DND-41 (cell line): Measurements from ENCODE around the gene SHC2.

Experiments used
- ATAC-seq: fragments of 200-7000 bp; cut with Tn5 transposase; 3 replicates; pipeline ENCODE4 v1.9.1; 2021; ENCODE audit warnings: low read depth; ENCODE audit not compliant: insufficient read depth
- DNase-seq: peaks from one replicate; pipeline ENCODE4 v3.0.0-alpha.2; 2020
- H2AFZ ChIP-seq: 2 replicates; pipeline ENCODE4 v1.6.0; 2012; ENCODE audit warnings: low read depth, low read length
- H3K27ac ChIP-seq: 2 replicates; pipeline ENCODE4 v1.5.1; 2012; ENCODE audit warnings: low read length, inconsistent platforms
- H3K27me3 ChIP-seq: fragments of 200-600 bp; sonication (generic); 2 replicates; pipeline ENCODE4 v1.6.0; 2012; ENCODE audit warnings: low read length, mild to moderate bottlenecking, inconsistent platforms; ENCODE audit not compliant: insufficient read depth, poor library complexity
- H3K36me3 ChIP-seq: 2 replicates; pipeline ENCODE4 v1.5.1; 2012; ENCODE audit warnings: low read length, inconsistent platforms; ENCODE audit not compliant: insufficient read depth
- H3K4me1 ChIP-seq: 2 replicates; pipeline ENCODE4 v1.5.1; 2012; ENCODE audit warnings: mild to moderate bottlenecking, low read length; ENCODE audit not compliant: insufficient read depth
- H3K4me2 ChIP-seq: 2 replicates; pipeline ENCODE4 v1.6.0; 2012; ENCODE audit warnings: mild to moderate bottlenecking, moderate library complexity, low read length, inconsistent platforms; ENCODE audit not compliant: insufficient read depth
- H3K4me3 ChIP-seq, 2 experiments: fragments of 200-600 bp in 1 of 2; shearing (Covaris generic) in 1 of 2; 2 replicates each; pipeline ENCODE4 v1.5.1; 2012 to 2016; ENCODE audit warnings: inconsistent platforms in 2 of 2, low read length in 2 of 2, mild to moderate bottlenecking in 2 of 2, low read depth in 1 of 2, moderate library complexity in 1 of 2
- H3K79me2 ChIP-seq: 2 replicates; pipeline ENCODE4 v1.6.0; 2012; ENCODE audit warnings: low read length, inconsistent platforms; ENCODE audit not compliant: insufficient read depth
- H3K9ac ChIP-seq: 2 replicates; pipeline ENCODE4 v1.6.0; 2012; ENCODE audit warnings: low read depth, mild to moderate bottlenecking, inconsistent platforms, low read length, moderate library complexity
- H3K9me3 ChIP-seq: 2 replicates; pipeline ENCODE4 v1.5.1; 2012; ENCODE audit warnings: low read length, moderate library complexity, mild to moderate bottlenecking, inconsistent platforms; ENCODE audit not compliant: insufficient read depth, severe bottlenecking
- H4K20me1 ChIP-seq: 2 replicates; pipeline ENCODE4 v1.6.0; 2012; ENCODE audit warnings: low read length; ENCODE audit not compliant: insufficient read depth
- EZH2 ChIP-seq: IDR thresholded peaks from 3 replicates; pipeline ENCODE4 v1.6.1; 2012; ENCODE audit warnings: borderline replicate concordance, low read depth, mild to moderate bottlenecking, moderate library complexity, low read length, inconsistent platforms; ENCODE audit not compliant: severe bottlenecking
- TF ChIP-seq, protein P1 (sequence below): IDR thresholded peaks from 2 replicates; pipeline ENCODE4 v1.5.1; 2012; ENCODE audit warnings: borderline replicate concordance, low read length, moderate library complexity, mild to moderate bottlenecking; ENCODE audit not compliant: poor library complexity, severe bottlenecking; ENCODE audit errors: extremely low read depth

The SHC2 gene

DNA sequence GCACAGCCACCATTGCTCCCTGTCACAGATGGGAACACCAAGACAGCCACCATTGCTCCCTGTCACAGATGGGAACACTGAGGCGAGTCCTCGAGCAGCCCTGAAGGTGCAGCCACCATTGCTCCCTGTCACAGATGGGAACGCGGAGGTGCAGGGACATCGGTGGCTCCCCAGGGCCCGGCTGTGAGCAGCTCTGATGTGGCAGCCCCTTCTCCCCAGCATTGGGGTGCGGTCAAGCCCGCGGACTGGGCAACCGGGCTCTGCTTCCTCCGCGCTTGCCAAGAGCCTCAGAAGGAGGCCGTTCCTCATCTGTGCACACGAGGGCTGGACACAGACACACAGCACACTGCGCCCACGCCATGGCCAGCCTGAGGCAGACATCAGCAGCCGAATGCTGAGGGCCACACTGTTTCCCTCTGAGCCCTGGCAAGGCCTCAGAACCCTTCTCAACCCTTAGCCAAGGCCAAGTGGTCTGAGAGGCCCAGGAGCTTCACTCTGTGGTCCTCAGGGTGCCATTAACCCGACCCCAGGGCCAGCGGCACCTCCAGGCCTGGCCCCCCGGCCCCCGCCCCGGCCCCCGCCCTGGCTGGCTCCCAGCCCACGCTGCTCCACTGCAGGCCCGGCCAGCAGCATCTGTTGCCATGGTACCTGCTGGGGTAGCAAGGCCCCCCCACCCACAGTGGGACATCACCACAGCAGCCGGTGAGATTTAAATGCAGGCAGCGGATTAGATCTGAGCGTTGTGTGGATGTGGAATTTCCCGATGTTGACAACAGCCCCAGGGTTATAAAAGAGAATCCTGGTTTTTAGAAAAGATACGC is 70.2 kb downstream of the SHC2 start:
- Histone ChIP-seq H3K27me3 (no peaks in the 10 kb centered on the region), H3K9ac (no peak overlapping the region)

DNA sequence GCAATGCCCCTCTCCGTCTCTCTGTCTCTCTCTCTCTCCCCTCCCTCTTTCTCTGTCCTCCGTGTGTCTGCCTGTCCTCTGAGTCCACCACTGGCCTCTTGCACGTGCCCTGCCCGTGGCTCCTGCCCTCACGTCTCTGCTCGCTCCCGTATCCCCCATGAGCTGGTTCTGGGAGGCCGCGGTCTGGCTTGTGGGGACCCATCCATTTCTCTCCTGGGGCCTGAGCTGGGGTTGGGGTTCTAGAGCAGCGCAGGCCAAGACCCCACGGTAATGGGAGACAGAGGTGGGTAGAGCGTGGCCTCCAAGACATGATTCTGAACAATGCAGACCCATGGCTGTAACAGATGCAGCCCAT is 70.9 kb downstream of the SHC2 start:
- Histone ChIP-seq H4K20me1 (no peaks in the 10 kb centered on the region), H3K27me3 (no peaks in the 10 kb centered on the region), H3K79me2 (no peaks in the 10 kb centered on the region), H3K4me3 (no peak overlapping the region), H3K9ac (no peak overlapping the region), H2AFZ (no peak overlapping the region), H3K4me1 (no peaks in the 10 kb centered on the region), H3K9me3 (peaks cover 10% of the 10 kb centered on the region), H3K4me2 (no peak overlapping the region), H3K36me3 (no peaks in the 10 kb centered on the region), H3K27ac (no peak overlapping the region)
- no peak for ATAC-seq
- TF ChIP-seq, protein P1, sequence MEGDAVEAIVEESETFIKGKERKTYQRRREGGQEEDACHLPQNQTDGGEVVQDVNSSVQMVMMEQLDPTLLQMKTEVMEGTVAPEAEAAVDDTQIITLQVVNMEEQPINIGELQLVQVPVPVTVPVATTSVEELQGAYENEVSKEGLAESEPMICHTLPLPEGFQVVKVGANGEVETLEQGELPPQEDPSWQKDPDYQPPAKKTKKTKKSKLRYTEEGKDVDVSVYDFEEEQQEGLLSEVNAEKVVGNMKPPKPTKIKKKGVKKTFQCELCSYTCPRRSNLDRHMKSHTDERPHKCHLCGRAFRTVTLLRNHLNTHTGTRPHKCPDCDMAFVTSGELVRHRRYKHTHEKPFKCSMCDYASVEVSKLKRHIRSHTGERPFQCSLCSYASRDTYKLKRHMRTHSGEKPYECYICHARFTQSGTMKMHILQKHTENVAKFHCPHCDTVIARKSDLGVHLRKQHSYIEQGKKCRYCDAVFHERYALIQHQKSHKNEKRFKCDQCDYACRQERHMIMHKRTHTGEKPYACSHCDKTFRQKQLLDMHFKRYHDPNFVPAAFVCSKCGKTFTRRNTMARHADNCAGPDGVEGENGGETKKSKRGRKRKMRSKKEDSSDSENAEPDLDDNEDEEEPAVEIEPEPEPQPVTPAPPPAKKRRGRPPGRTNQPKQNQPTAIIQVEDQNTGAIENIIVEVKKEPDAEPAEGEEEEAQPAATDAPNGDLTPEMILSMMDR = no peak
- TF ChIP-seq EZH2 = no peak
- no peak for DNase-seq

More for the DNA sequence above, 70.2 kb downstream of the SHC2 start:
- DNase-seq (no peak), ATAC-seq (no peak)
- TF ChIP-seq, protein P1 = no peak
- no peak for TF ChIP-seq EZH2
- Histone ChIP-seq H3K36me3 (no peaks in the 10 kb centered on the region), H3K4me1 (no peaks in the 10 kb centered on the region), H3K27ac (no peak overlapping the region), H4K20me1 (no peaks in the 10 kb centered on the region), H3K4me3 (no peak overlapping the region), H3K9me3 (peaks cover 13% of the 10 kb centered on the region), H2AFZ (no peak overlapping the region), H3K79me2 (no peaks in the 10 kb centered on the region), H3K4me2 (no peak overlapping the region)

DNA sequence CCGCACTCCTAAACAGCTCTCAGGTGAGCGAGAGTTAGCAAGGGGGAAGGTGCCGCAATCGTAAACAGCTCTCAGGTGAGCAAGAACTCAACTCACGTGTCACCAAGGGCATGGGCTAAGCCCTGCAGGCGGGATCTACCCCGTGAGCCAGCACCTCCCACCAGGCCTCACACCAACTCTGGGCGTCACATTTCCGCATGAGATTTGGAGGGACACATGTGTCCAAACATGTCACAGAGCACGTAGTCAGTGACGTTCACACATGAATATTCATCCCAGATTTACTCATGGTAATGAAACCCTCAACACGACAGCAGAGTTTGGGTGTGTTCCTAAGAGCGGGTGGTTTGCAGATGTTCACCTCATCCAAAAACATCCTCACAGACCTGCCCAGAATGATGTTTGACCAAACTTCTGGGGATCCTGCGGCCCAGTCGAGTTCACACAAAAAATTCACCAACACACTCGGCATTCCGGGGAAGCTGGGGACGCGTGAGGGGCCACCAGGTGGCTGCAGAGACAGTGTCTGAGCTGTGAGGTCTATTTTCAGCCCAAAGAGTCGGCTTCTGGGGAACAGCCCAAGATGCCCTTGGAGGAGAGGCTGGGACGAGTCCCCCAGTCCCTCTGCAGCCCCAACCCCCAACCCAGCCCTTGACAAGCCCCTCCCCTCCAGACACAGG is 71.4 kb downstream of the SHC2 start:
- Histone ChIP-seq H3K27me3 (no peaks in the 10 kb centered on the region), H2AFZ (no peak overlapping the region), H3K4me3 (no peak overlapping the region), H3K4me1 (no peaks in the 10 kb centered on the region), H4K20me1 (no peaks in the 10 kb centered on the region), H3K4me2 (no peak overlapping the region), H3K9ac (no peak overlapping the region), H3K79me2 (no peaks in the 10 kb centered on the region), H3K27ac (no peak overlapping the region), H3K9me3 (peaks cover 9% of the 10 kb centered on the region), H3K36me3 (no peaks in the 10 kb centered on the region)
- no peak for DNase-seq
- no peak for ATAC-seq
- no peak for TF ChIP-seq EZH2
- TF ChIP-seq, protein P1 = no peak
